Mesenchymal stem cell (in vitro differentiated cells and primary cell): ENCODE measurements around the gene SYDE2.
A peak's percentile ranks its signal among the peaks of the same experiment; 100 is the strongest.

ENCODE experiments used
- DNase-seq: peaks from one replicate; pipeline ENCODE4 v3.0.0-alpha.2; 2013
- H2AFZ ChIP-seq: one replicate; pipeline ENCODE4 v1.6.1; 2013; ENCODE audit warnings: low read depth, mild to moderate bottlenecking, control low read depth, inconsistent platforms, low read length, moderate library complexity
- H2AK5ac ChIP-seq: 2 replicates; pipeline ENCODE4 v1.6.1; 2013; ENCODE audit warnings: low read length, moderate library complexity, mild to moderate bottlenecking, inconsistent platforms; ENCODE audit not compliant: severe bottlenecking
- H2BK120ac ChIP-seq: one replicate; pipeline ENCODE4 v1.6.1; 2013; ENCODE audit warnings: low read depth, mild to moderate bottlenecking, inconsistent platforms, low read length, moderate library complexity
- H2BK12ac ChIP-seq, 2 experiments: one replicate each; pipeline ENCODE4 v1.6.1; 2013; ENCODE audit warnings: inconsistent platforms in 2 of 2, low read length in 2 of 2, mild to moderate bottlenecking in 2 of 2, moderate library complexity in 2 of 2, control low read depth in 1 of 2
- H2BK15ac ChIP-seq: one replicate; pipeline ENCODE4 v1.6.1; 2013; ENCODE audit warnings: mild to moderate bottlenecking, low read depth, inconsistent platforms; ENCODE audit not compliant: poor library complexity, severe bottlenecking
- H2BK5ac ChIP-seq: 2 replicates; pipeline ENCODE4 v1.6.1; 2013; ENCODE audit warnings: low read depth, mild to moderate bottlenecking, low read length, control low read depth, inconsistent platforms; ENCODE audit not compliant: poor library complexity, severe bottlenecking
- H3K14ac ChIP-seq, 2 experiments: one replicate each; pipeline ENCODE4 v1.6.1; 2013; ENCODE audit warnings: inconsistent platforms in 2 of 2, low read length in 2 of 2, control low read depth in 1 of 2, mild to moderate bottlenecking in 1 of 2, moderate library complexity in 1 of 2
- H3K18ac ChIP-seq, 2 experiments: one replicate each; pipeline ENCODE4 v1.6.1; 2013; ENCODE audit warnings: inconsistent platforms in 2 of 2, low read length in 2 of 2, control low read depth in 1 of 2, low read depth in 1 of 2, mild to moderate bottlenecking in 1 of 2
- H3K23ac ChIP-seq, 2 experiments: one replicate each; pipeline ENCODE4 v1.6.1; 2013; ENCODE audit warnings: inconsistent platforms in 2 of 2, low read length in 2 of 2, mild to moderate bottlenecking in 2 of 2, moderate library complexity in 2 of 2, control low read depth in 1 of 2
- H3K27ac ChIP-seq: 2 replicates; pipeline ENCODE4 v1.5.1; 2013; ENCODE audit warnings: mild to moderate bottlenecking, moderate library complexity, low read length, control low read depth, inconsistent platforms; ENCODE audit not compliant: poor library complexity, severe bottlenecking
- H3K27me3 ChIP-seq, 2 experiments: 2 replicates each; pipeline versions ENCODE4 v1.6.1 to v1.7.0; 2013; ENCODE audit warnings: low read length in 2 of 2, mild to moderate bottlenecking in 2 of 2, moderate library complexity in 2 of 2, control low read depth in 1 of 2, inconsistent platforms in 1 of 2; ENCODE audit not compliant: control insufficient read depth in 1 of 2, insufficient read depth in 1 of 2
- H3K36me3 ChIP-seq, 2 experiments: 2 replicates each; pipeline versions ENCODE4 v1.6.1 to v1.7.0; 2013; ENCODE audit warnings: low read length in 2 of 2, control low read depth in 1 of 2, inconsistent platforms in 1 of 2, low read depth in 1 of 2, mild to moderate bottlenecking in 1 of 2; ENCODE audit not compliant: insufficient read depth in 2 of 2, control insufficient read depth in 1 of 2
- H3K4ac ChIP-seq, 2 experiments: one replicate each; pipeline ENCODE4 v1.6.1; 2013; ENCODE audit warnings: inconsistent platforms in 2 of 2, low read length in 2 of 2, mild to moderate bottlenecking in 2 of 2, moderate library complexity in 2 of 2, control low read depth in 1 of 2, low read depth in 1 of 2
- H3K4me1 ChIP-seq: 2 replicates; pipeline ENCODE4 v1.6.1; 2013; ENCODE audit warnings: low read depth, low read length, control low read depth; ENCODE audit not compliant: control insufficient read depth, insufficient read depth
- H3K4me2 ChIP-seq: 2 replicates; pipeline ENCODE4 v1.6.1; 2013; ENCODE audit warnings: low read length, mild to moderate bottlenecking, inconsistent platforms; ENCODE audit not compliant: poor library complexity, severe bottlenecking
- H3K4me3 ChIP-seq, 2 experiments: 2 replicates each; pipeline versions ENCODE4 v1.5.1 to v1.7.0; 2013; ENCODE audit warnings: low read length in 2 of 2, mild to moderate bottlenecking in 2 of 2, control low read depth in 1 of 2, low read depth in 1 of 2; ENCODE audit not compliant: insufficient read depth in 1 of 2
- H3K79me1 ChIP-seq: replicated peaks from 2 replicates; pipeline ENCODE4 v1.6.1; 2013; ENCODE audit warnings: mild to moderate bottlenecking, control low read depth, low read length, inconsistent platforms; ENCODE audit not compliant: poor library complexity, severe bottlenecking
- H3K9ac ChIP-seq: 2 replicates; pipeline ENCODE4 v1.7.0; 2013; ENCODE audit warnings: mild to moderate bottlenecking, low read length, moderate library complexity
- H3K9me3 ChIP-seq: 2 replicates; pipeline ENCODE4 v1.7.0; 2013; ENCODE audit warnings: mild to moderate bottlenecking, low read length; ENCODE audit not compliant: control insufficient read depth
- H4K8ac ChIP-seq: one replicate; pipeline ENCODE4 v1.6.1; 2013; ENCODE audit warnings: inconsistent platforms, mild to moderate bottlenecking, low read length, moderate library complexity
- H4K91ac ChIP-seq: one replicate; pipeline ENCODE4 v1.6.1; 2013; ENCODE audit warnings: mild to moderate bottlenecking, low read length, inconsistent platforms
- WGBS: methylation state at CpG from one replicate; pipeline ENCODE4 v1.1.7; 2013; ENCODE audit warnings: mixed read lengths; 5-methylcytosine and 5-hydroxymethylcytosine counted together

The SYDE2 gene

GRCh38 chr1:85240174-85240601, 39.4 kb upstream of the SYDE2 start:
- Histone ChIP-seq H3K4ac (no peak overlapping the region), H2AFZ (no peak overlapping the region), H3K4me3 (no peak overlapping the region), H4K91ac (no peak overlapping the region), H3K9me3 (no peaks in the 10 kb centered on the region), H3K14ac (no peak overlapping the region), H3K9ac (peak overlapping the region; percentile 37), H2BK15ac (no peak overlapping the region), H3K36me3 (no peaks in the 10 kb centered on the region), H3K4me2 (no peak overlapping the region), H3K23ac (no peak overlapping the region), H2BK5ac (no peak overlapping the region), H2BK12ac (no peak overlapping the region), H3K4me1 (peaks cover 2% of the 10 kb centered on the region), H2AK5ac (no peak overlapping the region), H2BK120ac (no peak overlapping the region), H3K27me3 (no peaks in the 10 kb centered on the region), H3K79me1 (no peaks in the 10 kb centered on the region), H3K27ac (peak overlapping the region; percentile 47), H3K18ac (no peak overlapping the region), H4K8ac (no peak overlapping the region)
- 22% methylated on average over 1 of the region's 1 CpG for WGBS
- DNase-seq: peak; percentile 30

- Histone ChIP-seq H3K23ac (no peak overlapping the region), H3K4me2 (no peak overlapping the region), H2AK5ac (no peak overlapping the region), H4K91ac (no peak overlapping the region), H3K4ac (no peak overlapping the region), H3K27me3 (no peaks in the 10 kb centered on the region), H3K79me1 (no peaks in the 10 kb centered on the region), H2BK120ac (no peak overlapping the region), H3K4me3 (no peak overlapping the region), H3K14ac (no peak overlapping the region), H2BK5ac (no peak overlapping the region), H3K27ac (no peak overlapping the region), H2AFZ (no peak overlapping the region), H3K9me3 (no peaks in the 10 kb centered on the region), H3K4me1 (peaks cover 2% of the 10 kb centered on the region), H3K36me3 (no peaks in the 10 kb centered on the region), H4K8ac (no peak overlapping the region), H3K18ac (no peak overlapping the region), H3K9ac (no peak overlapping the region), H2BK15ac (no peak overlapping the region), H2BK12ac (no peak overlapping the region)
- 100% methylated on average over 1 of the region's 1 CpG for WGBS
- DNase-seq: no peak
Measured at GRCh38 chr1:85237613-85238012, 36.8 kb upstream of the SYDE2 start.

DNA sequence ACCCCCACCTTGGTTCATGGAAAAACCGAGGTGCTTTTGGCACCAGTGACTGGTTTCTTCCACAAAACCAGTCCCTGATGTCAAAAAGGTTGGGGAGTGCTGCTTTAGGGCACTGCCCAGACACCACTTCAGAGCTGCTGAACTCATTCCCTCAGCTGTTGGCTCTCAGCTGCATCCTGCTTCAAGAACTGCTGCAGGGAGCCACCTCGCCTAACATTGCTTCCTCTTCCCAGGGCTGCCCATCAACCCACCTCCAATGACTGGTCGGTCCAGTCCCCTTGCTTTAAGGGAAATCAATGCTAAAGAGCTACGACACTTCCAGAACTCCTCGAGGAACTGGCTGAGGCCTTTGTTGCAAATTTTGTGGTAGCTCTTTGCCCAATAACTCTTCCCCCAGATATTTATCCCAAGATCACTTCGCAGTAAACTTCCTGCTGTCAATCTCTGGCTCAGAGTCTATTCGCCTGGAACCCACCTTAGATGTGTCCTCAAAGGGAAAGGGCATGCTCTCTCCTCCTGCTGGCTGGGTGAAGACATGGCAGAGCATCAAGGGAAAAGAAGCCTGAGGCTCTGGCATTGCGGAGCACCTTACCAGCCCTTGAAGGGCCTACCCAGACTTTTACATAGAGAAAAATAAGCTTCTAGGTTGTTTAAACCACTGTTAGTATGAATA, 29.6 kb upstream of the SYDE2 start:
- H4K8ac ChIP-seq: no peak overlapping the region
- H3K4me1 ChIP-seq: no peaks in the 10 kb centered on the region
- H2AFZ ChIP-seq: no peak overlapping the region
- no peak overlapping the region for H3K27ac ChIP-seq
- H3K4me2 ChIP-seq: no peak overlapping the region
- H3K27me3 ChIP-seq: no peaks in the 10 kb centered on the region
- H4K91ac ChIP-seq: no peak overlapping the region
- H3K4ac ChIP-seq: no peak overlapping the region
- no peak overlapping the region for H2BK15ac ChIP-seq
- no peak overlapping the region for H2BK5ac ChIP-seq
- no peak overlapping the region for H2BK120ac ChIP-seq
- H3K9me3 ChIP-seq: no peaks in the 10 kb centered on the region
- H3K14ac ChIP-seq: no peak overlapping the region
- H3K4me3 ChIP-seq: no peak overlapping the region
- H3K18ac ChIP-seq: no peak overlapping the region
- H2AK5ac ChIP-seq: no peak overlapping the region
- 93% methylated on average over 7 of the region's 8 CpGs for WGBS
- H3K79me1 ChIP-seq: no peaks in the 10 kb centered on the region
- no peaks in the 10 kb centered on the region for H3K36me3 ChIP-seq
- H2BK12ac ChIP-seq: no peak overlapping the region
- no peak for DNase-seq
- no peak overlapping the region for H3K9ac ChIP-seq
- no peak overlapping the region for H3K23ac ChIP-seq

DNA sequence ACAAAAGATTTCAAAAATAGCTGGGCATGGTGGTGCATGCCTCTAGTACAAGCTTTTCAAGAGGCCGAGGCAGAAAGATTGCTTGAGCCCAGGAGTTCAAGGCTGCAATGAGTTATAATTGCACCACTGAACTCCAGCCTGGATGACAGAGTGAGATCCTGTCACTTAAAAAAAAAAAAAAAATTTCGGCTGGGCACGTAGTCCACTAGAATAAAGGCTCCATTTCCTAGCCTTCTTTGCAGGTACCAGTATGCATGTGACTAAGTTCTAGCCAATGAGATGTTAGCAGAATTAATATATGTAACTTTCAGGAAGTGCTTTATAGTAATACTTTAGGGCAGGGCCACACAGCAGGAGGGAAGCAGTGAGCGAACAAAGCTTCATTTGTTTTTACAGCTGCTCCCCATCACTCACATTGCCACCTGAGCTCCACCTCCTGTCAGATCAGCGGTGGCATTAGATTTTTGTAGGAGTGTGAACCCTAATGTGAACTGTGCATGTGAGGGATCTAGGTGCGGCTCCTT, 28.8 kb upstream of the SYDE2 start:
- no peaks in the 10 kb centered on the region for H3K79me1 ChIP-seq
- H2BK12ac ChIP-seq: no peak overlapping the region
- H2BK120ac ChIP-seq: no peak overlapping the region
- H3K27ac ChIP-seq: no peak overlapping the region
- H2AK5ac ChIP-seq: no peak overlapping the region
- H2BK5ac ChIP-seq: no peak overlapping the region
- no peak overlapping the region for H3K4me2 ChIP-seq
- no peak overlapping the region for H2AFZ ChIP-seq
- H4K91ac ChIP-seq: no peak overlapping the region
- H3K4ac ChIP-seq: no peak overlapping the region
- no peaks in the 10 kb centered on the region for H3K36me3 ChIP-seq
- WGBS: 98% methylated on average over 4 of the region's 6 CpGs
- H4K8ac ChIP-seq: peak overlapping the region; percentile 37
- no peaks in the 10 kb centered on the region for H3K27me3 ChIP-seq
- H2BK15ac ChIP-seq: no peak overlapping the region
- no peak overlapping the region for H3K9ac ChIP-seq
- H3K4me1 ChIP-seq: no peaks in the 10 kb centered on the region
- DNase-seq: no peak
- no peak overlapping the region for H3K14ac ChIP-seq
- H3K9me3 ChIP-seq: no peaks in the 10 kb centered on the region
- H3K23ac ChIP-seq: no peak overlapping the region
- H3K4me3 ChIP-seq: no peak overlapping the region
- no peak overlapping the region for H3K18ac ChIP-seq
